Naive thymus-derived CD8-positive, alpha-beta T cell (primary cell): ENCODE data around the gene C1orf210. TPM values are rescaled to one million over a fixed set of nuclear protein-coding genes. Genes with fewer than 3 reads are reported as not detected.
A peak's percentile ranks its signal among the peaks of the same experiment; 100 is the strongest.

Experiments
- ATAC-seq, 2 donors: fragments of 150-1000 bp; cut with Tn5 transposase in 1 of 2; sonication (Bioruptor Pico), chemical (Tn5 transposase) in 1 of 2; 1 replicate in 1 of 2; 2 replicates in 1 of 2; pipeline ENCODE4 v1.10.0; 2021; ENCODE audit warnings: mild to moderate bottlenecking in 2 of 2, moderate library complexity in 2 of 2
- POLR2A ChIA-PET: fragments of 350-600 bp; sonication (Branson Sonifier 250); formaldehyde crosslinking; loops from one replicate; lab custom pipeline; 2021; ENCODE audit warnings: antibody characterized with exemption; lab: Charles Lee
- DNase-seq, 10 donors: peaks; one replicate each; pipeline versions ENCODE4 v3.0.0 to v3.0.0-alpha.2; 2020 to 2022
- H3K27ac Mint-ChIP-seq, 10 donors: one replicate each; pipeline ENCODE4 v1.8.0; 2020 to 2022; ENCODE audit warnings: mild to moderate bottlenecking in 10 of 10, mixed read lengths in 10 of 10, moderate library complexity in 4 of 10, inconsistent platforms in 1 of 10
- H3K27me3 Mint-ChIP-seq, 5 donors: one replicate each; pipeline ENCODE4 v1.8.0; 2021 to 2022; ENCODE audit warnings: mixed read lengths in 5 of 5
- H3K36me3 Mint-ChIP-seq, 3 donors: one replicate each; pipeline ENCODE4 v1.8.0; 2020 to 2022; ENCODE audit warnings: mixed read lengths in 3 of 3, mild to moderate bottlenecking in 2 of 3, inconsistent platforms in 1 of 3
- H3K4me1 Mint-ChIP-seq, 4 donors: one replicate each; pipeline ENCODE4 v1.8.0; 2021 to 2022; ENCODE audit warnings: mixed read lengths in 4 of 4
- H3K4me3 Mint-ChIP-seq, 10 donors: one replicate each; pipeline ENCODE4 v1.8.0; 2020 to 2022; ENCODE audit warnings: mild to moderate bottlenecking in 10 of 10, mixed read lengths in 10 of 10, moderate library complexity in 6 of 10, inconsistent platforms in 1 of 10
- H3K9me3 Mint-ChIP-seq, 9 donors: one replicate each; pipeline ENCODE4 v1.8.0; 2020 to 2022; ENCODE audit warnings: mixed read lengths in 9 of 9, mild to moderate bottlenecking in 3 of 9, inconsistent platforms in 1 of 9, moderate library complexity in 1 of 9
- polyA plus RNA-seq, 3 donors: library from polyadenylated mRNA; unstranded; fragments of 300-500 nt; fragmentation: Illumina TruSeq; gene quantifications; one replicate each; pipeline ENCODE4 v1.2.3, GENCODE V29; 2021
- total RNA-seq, 8 experiments: library from RNA in 2 of 8; stranded (reverse) in 2 of 8; gene quantifications; one replicate each; pipeline ENCODE4 v1.2.3 and lab custom pipeline; 2021 to 2026

The C1orf210 gene
- total and polyA plus RNA-seq, 5 experiments from 2014 or later: 0.13 TPM; not detected in 4

- peak overlapping the region in 8 of 10 donors; percentile 9 to 74 (median 62) for H3K4me3 Mint-ChIP-seq
- peaks cover 0 to 15% (median 1%) of the 10 kb centered on the region in 9 donors for H3K9me3 Mint-ChIP-seq
- H3K4me1 Mint-ChIP-seq: peaks cover 19 to 36% (median 31%) of the 10 kb centered on the region in 4 donors
- POLR2A ChIA-PET: no interaction called here
- peaks cover 2 to 33% (median 13%) of the 10 kb centered on the region in 5 donors for H3K27me3 Mint-ChIP-seq
- peaks cover 0 to 10% (median 7%) of the 10 kb centered on the region in 3 donors for H3K36me3 Mint-ChIP-seq
- ATAC-seq: peak in 1 of 2 donors; percentile 9
- peak overlapping the region; percentile 43 to 97 (median 90) for H3K27ac Mint-ChIP-seq
- DNase-seq: no peak
These were observed 10.6 kb downstream of the C1orf210 start for GRCh38 chr1:43274804-43275180.

GRCh38 chr1:43274125-43274803 lies 11.1 kb downstream of the C1orf210 start:
- H3K9me3 Mint-ChIP-seq: peaks cover 0 to 15% (median 1%) of the 10 kb centered on the region in 9 donors
- POLR2A ChIA-PET: no interaction called here
- H3K36me3 Mint-ChIP-seq: peaks cover 0 to 10% (median 7%) of the 10 kb centered on the region in 3 donors
- H3K4me3 Mint-ChIP-seq: peak overlapping the region; percentile 43 to 74 (median 58)
- ATAC-seq: peak; percentile 78 to 89
- DNase-seq: peak in 5 of 10 donors; percentile 9 to 40 (median 30)
- H3K27ac Mint-ChIP-seq: peak overlapping the region; percentile 43 to 97 (median 90)
- H3K4me1 Mint-ChIP-seq: peaks cover 19 to 38% (median 32%) of the 10 kb centered on the region in 4 donors
- H3K27me3 Mint-ChIP-seq: peaks cover 2 to 35% (median 14%) of the 10 kb centered on the region in 5 donors

- DNase-seq: no peak
- POLR2A ChIA-PET: no interaction called here
- no peak for ATAC-seq
- Mint-ChIP-seq H3K4me1 (peaks cover 19 to 38% (median 32%) of the 10 kb centered on the region in 4 donors), H3K9me3 (peaks cover 0 to 15% (median 1%) of the 10 kb centered on the region in 9 donors), H3K27me3 (peaks cover 2 to 40% (median 14%) of the 10 kb centered on the region in 5 donors), H3K4me3 (peak overlapping the region in 2 of 10 donors; percentile 10 to 15), H3K27ac (peak overlapping the region in 3 of 10 donors; percentile 53 to 95 (median 82)), H3K36me3 (peaks cover 0 to 10% (median 7%) of the 10 kb centered on the region in 3 donors)
These were observed 11.7 kb downstream of the C1orf210 start for GRCh38 chr1:43273708-43274107.

- Mint-ChIP-seq H3K9me3 (peaks cover 0 to 15% (median 1%) of the 10 kb centered on the region in 9 donors), H3K4me1 (peaks cover 19 to 38% (median 32%) of the 10 kb centered on the region in 4 donors), H3K4me3 (peak overlapping the region in 1 of 10 donors; percentile 10), H3K36me3 (peaks cover 0 to 10% (median 7%) of the 10 kb centered on the region in 3 donors), H3K27ac (no peak overlapping the region), H3K27me3 (peaks cover 0 to 40% (median 11%) of the 10 kb centered on the region in 5 donors)
- no peak for DNase-seq
- POLR2A ChIA-PET: no interaction called here
- no peak for ATAC-seq
These were observed 12.5 kb downstream of the C1orf210 start for GRCh38 chr1:43272576-43273571.

- Mint-ChIP-seq H3K36me3 (peaks cover 0 to 10% (median 7%) of the 10 kb centered on the region in 3 donors), H3K4me1 (peaks cover 19 to 38% (median 30%) of the 10 kb centered on the region in 4 donors)
- no peak for ATAC-seq
These were observed 13.2 kb downstream of the C1orf210 start for GRCh38 chr1:43272161-43272560.

GRCh38 chr1:43271186-43272118 lies 13.9 kb downstream of the C1orf210 start:
- Mint-ChIP-seq H3K27me3 (peaks cover 3 to 32% (median 15%) of the 10 kb centered on the region in 5 donors), H3K4me1 (peaks cover 19 to 38% (median 30%) of the 10 kb centered on the region in 4 donors), H3K9me3 (peaks cover 0 to 15% (median 1%) of the 10 kb centered on the region in 9 donors), H3K27ac (peak overlapping the region in 7 of 10 donors; percentile 2 to 70 (median 31)), H3K4me3 (peak overlapping the region; percentile 65 to 83 (median 72)), H3K36me3 (peaks cover 0 to 10% (median 7%) of the 10 kb centered on the region in 3 donors)
- ATAC-seq (no peak), DNase-seq (no peak)
- POLR2A ChIA-PET: no interaction called here

More at GRCh38 chr1:43272161-43272560, 13.2 kb downstream of the C1orf210 start:
- POLR2A ChIA-PET: no interaction called here
- Mint-ChIP-seq H3K9me3 (peaks cover 0 to 15% (median 1%) of the 10 kb centered on the region in 9 donors), H3K4me3 (no peak overlapping the region), H3K27ac (peak overlapping the region in 2 of 10 donors; percentile 31 to 70), H3K27me3 (peaks cover 0 to 39% (median 11%) of the 10 kb centered on the region in 5 donors)
- no peak for DNase-seq

- peak in 1 of 2 donors; percentile 34 for ATAC-seq
- Mint-ChIP-seq H3K4me1 (peaks cover 18 to 37% (median 30%) of the 10 kb centered on the region in 4 donors), H3K27me3 (peaks cover 3 to 31% (median 15%) of the 10 kb centered on the region in 5 donors), H3K4me3 (peak overlapping the region; percentile 65 to 83 (median 72)), H3K27ac (peak overlapping the region in 5 of 10 donors; percentile 40 to 65 (median 62)), H3K9me3 (peaks cover 0 to 15% (median 2%) of the 10 kb centered on the region in 9 donors), H3K36me3 (peaks cover 0 to 10% (median 7%) of the 10 kb centered on the region in 3 donors)
- peak in 1 of 10 donors; percentile 12 for DNase-seq
- POLR2A ChIA-PET: no interaction called here
These were observed 14.8 kb downstream of the C1orf210 start for GRCh38 chr1:43270421-43271095.

- POLR2A ChIA-PET: interaction anchor here (0.5 kb wide), 1 partner anchor 1852 kb away, joined by 3 read pairs; no protein-coding TSS in a partner anchor
These were observed 15.6 kb downstream of the C1orf210 start, which contains the start of gene TMEM125 for GRCh38 chr1:43269627-43270375. TMEM125 (plus strand) TSS chr1:43269983; CDS start chr1:43272723, 2,740 bp downstream.

GRCh38 chr1:43267818-43268425 lies 17.5 kb downstream of the C1orf210 start:
- POLR2A ChIA-PET: no interaction called here
- peaks cover 11 to 22% (median 17%) of the 10 kb centered on the region in 4 donors for H3K4me1 Mint-ChIP-seq

More at GRCh38 chr1:43269627-43270375, 15.6 kb downstream of the C1orf210 start, which contains the start of gene TMEM125:
- peaks cover 14 to 30% (median 26%) of the 10 kb centered on the region in 4 donors for H3K4me1 Mint-ChIP-seq
- peaks cover 0 to 6% (median 5%) of the 10 kb centered on the region in 3 donors for H3K36me3 Mint-ChIP-seq
- peak within 1 kb of the TSS in 6 of 10 donors; percentile 22 to 64 (median 53) for H3K27ac Mint-ChIP-seq
- H3K27me3 Mint-ChIP-seq: peaks cover 3 to 31% (median 15%) of the 10 kb centered on the region in 5 donors
- DNase-seq (no peak), ATAC-seq (no peak)
- peak within 1 kb of the TSS; percentile 65 to 83 (median 72) for H3K4me3 Mint-ChIP-seq
- H3K9me3 Mint-ChIP-seq: peaks cover 0 to 8% (median 2%) of the 10 kb centered on the region in 9 donors

More at GRCh38 chr1:43267818-43268425, 17.5 kb downstream of the C1orf210 start:
- H3K4me3 Mint-ChIP-seq: no peak overlapping the region
- H3K36me3 Mint-ChIP-seq: peaks cover 0 to 8% (median 0%) of the 10 kb centered on the region in 3 donors
- DNase-seq: no peak
- no peak for ATAC-seq
- H3K27me3 Mint-ChIP-seq: peaks cover 3 to 31% (median 16%) of the 10 kb centered on the region in 5 donors
- peak overlapping the region in 1 of 10 donors; percentile 74 for H3K27ac Mint-ChIP-seq
- peaks cover 0 to 8% (median 3%) of the 10 kb centered on the region in 9 donors for H3K9me3 Mint-ChIP-seq
